GM19455 (cell line): ENCODE measurements around the gene HNRNPA1L2.
"Not testable (repeated sequence)": the region's sequence is repeated elsewhere in the genome, so short reads cannot be mapped to it uniquely, and the experiment has no call there.

ENCODE experiments used
- ATAC-seq: cut with Tn5 transposase; IDR thresholded peaks from one replicate; pipeline ENCODE4 v1.9.1; 2021; ENCODE audit not compliant: unreplicated experiment

HNRNPA1L2 gene

DNA sequence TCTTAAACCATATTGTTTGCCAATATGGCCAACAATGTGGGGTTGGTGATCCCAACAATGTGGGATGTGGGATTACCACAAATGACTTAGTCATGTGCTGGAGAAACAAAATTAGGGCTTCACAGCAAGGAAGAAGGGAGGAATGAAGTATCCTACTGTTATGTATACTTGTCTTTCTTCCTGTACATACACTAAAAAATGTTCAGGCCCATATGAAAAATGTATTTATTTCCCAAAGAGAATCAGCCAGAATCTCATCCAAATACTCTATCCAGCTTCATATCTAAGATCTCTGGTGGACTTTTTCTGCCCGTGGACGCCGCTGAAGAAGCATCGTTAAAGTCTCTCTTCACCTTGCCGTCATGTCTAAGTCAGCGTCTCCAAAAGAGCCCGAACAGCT is at the start of gene HNRNPA1L2:
Gene HNRNPA1L2, plus strand, starts transcription at position 301 of the 400 bp plus-strand sequence. Its CDS starts 62 bp downstream, at position 363.
- no peak for ATAC-seq

DNA sequence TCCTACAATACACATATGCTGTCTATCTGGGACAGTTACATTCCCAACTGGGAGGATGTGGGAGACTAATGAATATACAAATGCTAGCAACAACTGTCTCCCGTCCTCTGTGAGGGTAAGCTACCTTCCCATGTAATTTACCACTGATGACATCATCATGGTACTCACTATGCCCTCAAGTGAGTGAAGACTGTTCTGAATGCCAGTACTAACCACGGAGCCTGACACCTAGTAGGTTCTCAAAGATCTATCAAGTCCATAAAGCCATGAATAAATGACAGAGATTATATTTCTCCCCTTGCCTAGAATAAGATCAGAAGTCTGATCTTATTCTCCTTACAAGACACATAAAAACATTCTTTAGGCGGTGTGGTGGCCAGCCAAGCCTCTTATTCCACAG is 49.1 kb upstream of the HNRNPA1L2 start:
- not testable (repeated sequence) for ATAC-seq

DNA sequence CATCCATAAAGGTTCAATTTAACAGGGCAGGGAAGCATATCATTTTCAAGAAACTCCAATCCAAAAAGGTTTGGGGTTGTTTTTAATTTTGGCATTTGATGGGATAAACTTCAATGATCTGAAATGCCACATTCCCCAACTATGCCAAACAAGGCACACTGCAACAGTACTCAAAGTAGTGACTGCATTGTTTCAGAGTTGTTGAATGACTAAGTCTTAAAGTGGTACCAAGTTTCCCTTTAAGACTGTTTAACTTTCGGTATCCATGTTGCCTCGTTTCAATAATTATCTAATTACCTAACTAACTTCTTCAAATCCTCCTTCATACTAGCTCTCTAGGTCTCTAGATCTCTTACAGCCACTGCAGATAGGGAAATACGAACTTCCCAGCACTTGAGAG is 48.4 kb upstream of the HNRNPA1L2 start:
- not testable (repeated sequence) for ATAC-seq

DNA sequence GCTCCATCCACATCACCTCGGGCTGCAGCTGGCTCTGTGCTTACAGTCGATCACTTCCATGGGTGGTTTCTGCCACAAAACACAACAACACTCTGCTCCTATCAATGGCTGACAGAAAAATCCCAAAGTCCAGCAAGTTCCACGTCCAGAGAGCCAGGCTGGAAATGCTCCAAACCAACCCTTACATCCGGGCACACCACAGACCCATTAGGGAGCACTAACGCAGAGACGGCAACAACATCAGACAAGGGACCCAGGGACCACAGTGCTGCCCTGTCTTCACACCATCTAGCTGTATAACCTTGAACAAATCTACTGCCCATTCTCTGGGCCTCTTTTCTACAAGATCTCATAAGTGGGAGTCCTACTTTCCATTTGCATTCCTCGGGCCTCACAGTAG is 47.9 kb upstream of the HNRNPA1L2 start:
- not testable (repeated sequence) for ATAC-seq

DNA sequence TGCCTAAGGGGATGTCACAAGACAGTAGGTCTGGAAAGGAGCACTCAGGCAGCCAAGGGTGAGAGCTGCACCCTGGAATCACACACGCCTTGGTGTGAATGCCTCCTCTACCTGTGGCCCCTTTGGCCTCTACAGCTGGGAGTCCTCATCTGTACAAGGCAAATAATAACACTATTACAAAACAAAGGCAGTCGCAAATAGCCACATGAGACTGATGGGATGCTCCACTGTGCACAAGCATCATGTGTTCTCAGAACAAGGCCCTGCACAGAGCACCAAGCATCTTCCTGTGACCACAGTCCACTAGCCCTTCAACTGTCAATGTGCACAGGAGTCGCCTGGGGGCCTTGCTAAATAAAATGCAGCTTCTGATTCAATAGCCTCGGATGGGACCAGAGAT is 44.6 kb upstream of the HNRNPA1L2 start:
- no peak for ATAC-seq

DNA sequence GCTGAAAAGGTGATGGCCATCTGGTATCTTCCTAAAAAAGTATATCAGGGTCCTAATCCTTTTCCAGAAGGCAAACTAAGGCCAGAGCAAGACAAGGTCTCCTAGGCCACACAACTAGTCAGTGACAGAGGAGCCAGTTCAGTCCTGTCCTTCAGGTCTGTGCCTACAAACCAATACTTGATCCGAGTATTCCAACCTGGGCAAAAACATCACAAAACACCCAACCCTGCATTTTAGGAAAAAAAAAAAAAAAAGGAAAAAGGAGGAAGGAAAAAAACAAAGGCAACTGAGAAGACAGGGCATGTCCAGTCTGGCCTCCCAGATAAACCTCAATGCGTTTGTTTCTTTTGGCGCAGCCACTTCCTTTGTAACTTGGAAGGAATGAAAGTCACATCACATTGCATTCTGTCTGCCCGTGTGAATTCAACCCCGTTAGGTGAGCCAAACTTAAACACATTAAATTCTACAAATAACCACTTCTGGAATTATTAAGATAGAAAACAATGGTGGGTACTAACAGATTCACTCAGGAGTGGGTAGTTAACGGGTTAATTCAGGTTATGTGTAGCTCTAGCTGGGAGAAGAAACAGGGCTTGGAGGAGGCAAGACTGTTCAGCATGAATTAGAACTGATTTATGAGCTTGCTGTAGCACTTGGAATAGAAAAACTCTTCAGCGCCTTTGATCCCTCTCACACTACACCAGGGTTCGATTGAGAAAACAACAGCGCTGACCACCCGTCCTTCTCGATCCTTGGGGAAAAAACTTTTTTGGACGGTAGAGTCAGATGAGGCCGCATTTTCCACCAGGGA is 43.0 kb upstream of the HNRNPA1L2 start:
- peak; percentile 28 for ATAC-seq

DNA sequence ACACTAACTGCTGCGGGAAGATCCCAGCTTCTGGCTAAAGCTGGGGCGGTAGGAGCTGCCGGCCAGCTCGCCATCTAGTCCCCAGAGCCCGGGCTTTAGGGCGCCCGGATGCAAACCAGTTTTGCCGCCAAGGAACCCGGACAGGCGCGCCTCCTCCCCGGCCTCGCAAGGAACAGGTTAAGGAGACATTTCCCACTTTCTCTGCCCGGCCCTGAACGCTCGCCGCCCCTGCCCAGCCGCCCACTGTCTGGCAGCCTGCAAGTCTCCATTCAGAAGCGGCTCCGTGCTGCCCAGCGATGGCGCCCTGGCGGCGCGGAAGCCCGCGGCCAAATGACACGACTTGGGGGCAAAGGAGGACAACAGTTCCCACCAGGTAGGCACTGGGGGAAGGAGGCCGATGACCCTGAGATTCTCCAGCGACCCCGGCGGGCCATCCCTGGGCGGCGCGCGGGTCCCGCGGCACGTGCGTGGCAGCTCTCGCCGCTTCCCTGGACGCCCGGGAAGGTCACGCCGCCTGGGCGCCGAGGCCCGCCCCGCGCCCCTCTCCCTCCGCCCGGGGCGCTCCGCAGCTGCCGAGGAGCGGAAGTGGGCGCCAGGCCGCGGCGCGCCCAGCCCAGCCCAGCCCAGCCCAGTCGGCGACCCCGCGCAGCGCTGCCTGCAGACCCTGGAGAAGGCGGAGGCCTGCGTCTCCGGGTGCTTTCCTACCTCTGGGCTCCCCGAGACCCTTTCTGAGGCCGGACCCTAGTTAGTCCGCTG is 42.2 kb upstream of the HNRNPA1L2 start:
- ATAC-seq, result peak; percentile 83

DNA sequence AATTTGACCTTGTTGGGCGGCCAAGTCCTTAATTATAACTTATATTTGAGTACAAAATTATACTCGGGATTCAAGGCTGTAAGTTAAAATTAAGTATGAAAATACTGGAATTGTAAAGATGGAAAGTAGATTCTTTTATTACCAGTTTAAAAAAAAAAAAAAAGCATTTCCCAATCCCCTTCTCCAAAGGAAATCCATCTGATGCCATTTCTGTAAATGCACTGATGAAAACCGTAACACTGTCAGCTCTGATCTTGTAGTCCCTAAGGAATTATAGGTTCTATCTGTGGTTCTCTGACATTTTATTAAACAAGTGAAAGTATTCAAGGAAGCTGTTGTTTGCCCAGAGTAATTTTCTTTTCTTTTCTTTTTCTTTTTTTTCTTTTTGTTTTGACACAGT is 41.6 kb upstream of the HNRNPA1L2 start:
- ATAC-seq, result no peak

DNA sequence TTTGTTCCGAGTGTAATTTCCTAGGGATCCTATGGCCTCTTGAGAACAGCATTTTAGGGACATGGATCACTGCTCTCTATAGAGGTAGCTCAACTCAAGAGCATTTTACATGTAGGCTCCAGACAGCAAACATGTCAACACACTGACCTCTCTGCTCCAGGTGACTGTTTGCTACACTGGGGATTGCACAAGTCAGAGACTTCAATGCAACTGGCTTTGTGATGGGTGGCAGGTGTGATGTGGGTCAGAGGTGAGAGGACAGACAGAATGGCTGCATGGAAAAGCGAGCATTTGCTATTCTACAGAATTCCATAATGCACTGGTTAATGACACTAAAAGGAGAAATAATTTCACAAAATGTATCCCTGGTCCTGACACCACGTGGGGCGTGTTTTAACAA is 38.9 kb upstream of the HNRNPA1L2 start:
- ATAC-seq, result not testable (repeated sequence)

DNA sequence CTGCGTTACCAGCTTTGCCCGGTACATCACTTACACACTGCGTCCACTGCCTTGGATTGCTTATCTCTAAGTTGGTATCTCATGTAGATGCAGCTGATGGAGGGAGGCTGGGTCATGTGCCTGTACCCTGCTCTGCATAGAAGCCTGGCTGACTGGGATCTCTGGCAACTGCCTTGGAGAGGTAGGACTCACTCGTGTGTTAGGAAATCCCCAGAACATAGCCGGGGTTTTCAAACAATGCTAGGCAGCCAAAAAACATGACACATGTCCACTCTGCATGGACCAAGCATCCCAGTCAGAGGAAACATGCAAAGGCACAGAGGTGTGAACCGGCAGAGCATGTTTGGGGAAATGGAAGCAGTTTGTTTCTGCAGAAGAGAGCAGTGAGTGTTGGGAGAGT is 36.1 kb upstream of the HNRNPA1L2 start:
- not testable (repeated sequence) for ATAC-seq

DNA sequence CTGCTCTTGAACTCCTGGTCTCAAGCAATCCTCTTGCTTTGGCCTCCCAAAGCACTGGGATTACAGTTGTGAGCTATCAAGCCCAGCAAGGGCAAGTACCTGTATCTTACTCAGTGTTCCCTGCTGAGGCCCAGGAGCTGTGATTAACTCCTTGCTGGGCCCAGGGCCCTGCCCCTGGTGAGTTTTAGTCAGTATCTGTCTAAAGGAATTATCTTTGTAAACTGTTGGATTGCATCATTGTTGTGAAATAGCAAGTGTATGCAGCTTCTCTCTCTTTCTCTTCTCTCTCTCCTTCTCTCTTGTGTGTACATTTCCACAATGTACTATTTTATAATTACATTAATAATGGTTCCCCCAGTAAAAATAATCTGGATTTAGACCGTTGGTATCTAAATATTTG is 35.4 kb upstream of the HNRNPA1L2 start:
- not testable (repeated sequence) for ATAC-seq

DNA sequence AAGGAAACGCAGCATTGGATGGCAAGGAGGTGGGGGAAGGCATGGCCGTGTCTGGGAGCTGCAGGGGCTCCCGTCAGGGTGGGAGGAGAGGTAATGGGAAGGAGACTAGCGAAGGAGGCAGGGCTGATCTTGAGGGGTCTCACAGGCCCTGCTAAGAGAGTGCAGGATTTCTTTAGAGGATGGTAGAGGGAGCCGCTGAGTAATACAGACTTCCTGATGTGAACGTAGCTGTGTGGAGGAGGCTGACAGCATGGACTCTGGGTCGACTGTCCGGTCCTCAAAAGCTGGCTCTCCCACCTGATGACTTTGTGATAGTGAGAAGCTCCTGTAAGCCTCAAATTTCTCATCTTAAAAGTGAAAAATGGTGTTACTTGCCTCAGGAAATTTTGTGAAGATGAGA is 34.0 kb upstream of the HNRNPA1L2 start:
- not testable (repeated sequence) for ATAC-seq

DNA sequence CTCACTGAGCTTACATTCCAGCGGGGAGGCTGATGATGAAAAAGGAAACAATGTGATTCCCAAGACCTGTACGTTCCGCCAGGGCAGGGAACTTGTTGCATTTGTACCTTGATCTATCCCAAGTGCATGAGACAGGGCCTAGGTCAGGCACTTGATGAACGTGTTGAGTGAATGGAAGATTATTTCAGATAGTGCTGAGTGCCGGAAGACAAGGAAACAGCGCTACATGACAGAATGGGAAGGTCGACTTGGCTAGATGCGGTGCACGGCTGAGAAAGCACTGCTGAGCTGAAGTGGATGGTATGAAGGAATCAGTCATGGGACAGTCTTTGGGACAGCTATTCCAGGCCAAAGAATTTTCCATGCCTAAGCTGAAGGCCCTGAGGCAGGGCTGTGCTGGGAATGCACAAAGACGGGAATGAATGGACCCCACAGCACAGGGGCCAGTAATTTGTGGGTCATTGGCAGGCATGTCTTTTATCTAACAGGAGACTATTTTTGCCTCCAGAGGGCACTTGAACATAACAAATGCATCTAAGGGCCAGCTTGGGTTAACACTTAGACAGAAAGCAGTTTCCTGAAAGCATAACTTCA is 33.1 kb upstream of the HNRNPA1L2 start:
- peak; percentile 65 for ATAC-seq

DNA sequence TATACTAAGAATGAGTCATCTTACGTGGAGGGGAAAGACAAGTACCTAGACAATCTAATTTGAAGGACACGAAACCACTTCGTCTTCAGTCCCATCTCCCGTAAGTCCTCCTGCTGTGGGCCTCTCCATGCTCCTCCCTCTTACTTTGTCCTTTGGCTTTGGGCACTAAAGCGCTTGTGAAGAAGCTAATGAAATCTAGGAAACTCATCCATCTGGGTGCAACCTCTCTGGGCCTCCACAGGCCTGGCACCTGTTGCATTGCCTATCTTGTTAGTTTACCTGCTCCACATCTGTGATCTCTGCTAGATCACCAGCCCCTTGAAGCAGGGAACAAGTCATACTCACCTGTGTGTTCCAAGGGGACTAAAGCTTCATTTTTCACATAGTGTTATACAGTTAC is 32.1 kb upstream of the HNRNPA1L2 start:
- not testable (repeated sequence) for ATAC-seq

DNA sequence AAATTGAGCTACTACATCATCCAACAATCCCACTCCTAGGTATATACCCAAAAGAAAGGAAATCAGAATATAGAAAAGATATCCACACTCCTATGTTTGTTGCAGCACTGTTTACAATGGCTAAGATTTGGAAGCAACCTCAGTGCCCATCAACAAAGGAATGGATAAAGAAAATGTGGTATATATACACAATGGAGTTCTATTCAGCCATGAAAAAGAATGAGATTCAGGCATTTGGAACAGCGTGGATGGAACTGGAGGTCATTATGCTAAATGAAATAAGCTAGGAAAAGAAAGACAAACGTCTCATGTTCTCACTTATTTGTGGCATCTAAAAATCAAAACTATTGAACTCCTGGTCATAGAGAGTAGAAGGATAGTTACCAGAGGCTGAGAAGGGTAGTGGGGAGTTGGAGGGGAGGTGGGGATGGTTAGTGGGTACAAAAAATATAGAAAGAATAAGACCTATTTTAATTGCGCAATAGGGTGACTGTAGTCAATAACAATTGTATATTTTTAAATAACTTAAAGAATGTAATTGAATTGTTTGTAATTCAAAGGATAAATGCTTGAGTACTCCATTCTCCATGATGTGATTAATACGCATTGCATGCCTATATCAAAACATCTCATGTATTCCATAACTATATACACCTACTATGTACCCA is 27.0 kb upstream of the HNRNPA1L2 start:
- ATAC-seq, result no peak

DNA sequence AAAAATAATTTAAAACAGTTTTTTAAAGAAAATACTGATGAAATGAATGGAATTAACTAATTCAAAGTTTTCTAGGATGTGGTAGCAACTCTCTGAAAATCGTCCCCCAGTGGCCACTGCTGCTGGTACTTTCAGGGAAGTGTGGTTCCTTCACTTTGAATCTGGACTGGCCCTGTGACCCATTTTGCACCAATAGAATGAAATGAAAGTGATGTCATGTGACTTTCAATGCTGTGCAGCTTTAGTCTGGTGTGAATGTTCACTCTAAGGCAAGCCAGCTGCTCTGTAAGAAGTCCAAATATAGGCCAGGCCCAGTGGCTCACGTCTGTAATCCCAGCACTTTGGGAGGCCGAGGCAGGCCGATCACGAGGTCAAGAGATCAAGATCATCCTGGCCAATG is 26.4 kb upstream of the HNRNPA1L2 start:
- ATAC-seq, result no peak

DNA sequence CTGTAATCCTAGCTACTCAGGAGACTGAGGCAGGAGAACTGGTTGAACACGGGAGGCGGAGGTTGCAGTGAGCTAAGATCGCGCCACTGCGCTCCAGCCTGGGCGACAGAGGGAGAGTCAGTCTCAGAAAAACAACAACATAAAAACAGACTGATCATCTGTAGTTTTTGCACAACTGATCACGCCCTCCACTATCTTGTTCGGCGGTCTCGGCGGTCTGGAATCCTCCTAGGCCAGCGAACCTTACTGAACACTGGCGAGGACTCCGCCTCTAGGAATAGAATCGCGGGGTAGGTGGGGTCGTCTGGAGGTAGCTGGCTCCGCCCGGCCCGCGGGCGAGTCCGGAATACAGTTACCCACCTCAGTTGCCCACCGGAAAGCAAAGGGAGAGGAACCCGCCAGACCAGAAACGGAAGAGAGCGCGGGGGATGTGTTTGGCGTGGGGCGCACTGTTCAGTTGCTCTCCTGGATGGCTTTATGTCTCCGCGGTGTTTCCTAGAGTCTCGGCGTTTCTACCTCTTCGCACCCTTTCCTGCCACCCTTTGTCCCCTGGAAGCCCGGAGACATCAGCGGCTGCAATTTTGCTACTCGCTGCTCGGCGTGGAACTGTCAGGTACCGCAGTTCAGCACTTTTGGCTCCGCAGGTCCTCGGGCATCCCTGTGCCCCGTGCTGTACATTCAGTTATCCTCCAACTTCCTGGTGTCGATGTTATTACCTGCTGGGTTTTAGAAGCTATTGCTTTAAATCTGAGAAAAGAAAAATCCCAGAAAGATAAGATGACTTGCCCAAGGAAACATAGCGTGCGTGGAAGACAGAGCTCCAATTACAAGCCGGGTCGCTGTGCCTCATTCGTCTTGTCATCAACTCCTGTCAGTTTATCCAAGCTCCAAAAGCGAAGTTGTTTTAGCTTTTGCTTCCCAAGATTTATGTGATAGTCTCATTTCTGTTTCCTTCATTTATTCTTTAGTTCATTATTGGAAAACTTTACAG is 24.9 kb upstream of the HNRNPA1L2 start:
- peak; percentile 98 for ATAC-seq

DNA sequence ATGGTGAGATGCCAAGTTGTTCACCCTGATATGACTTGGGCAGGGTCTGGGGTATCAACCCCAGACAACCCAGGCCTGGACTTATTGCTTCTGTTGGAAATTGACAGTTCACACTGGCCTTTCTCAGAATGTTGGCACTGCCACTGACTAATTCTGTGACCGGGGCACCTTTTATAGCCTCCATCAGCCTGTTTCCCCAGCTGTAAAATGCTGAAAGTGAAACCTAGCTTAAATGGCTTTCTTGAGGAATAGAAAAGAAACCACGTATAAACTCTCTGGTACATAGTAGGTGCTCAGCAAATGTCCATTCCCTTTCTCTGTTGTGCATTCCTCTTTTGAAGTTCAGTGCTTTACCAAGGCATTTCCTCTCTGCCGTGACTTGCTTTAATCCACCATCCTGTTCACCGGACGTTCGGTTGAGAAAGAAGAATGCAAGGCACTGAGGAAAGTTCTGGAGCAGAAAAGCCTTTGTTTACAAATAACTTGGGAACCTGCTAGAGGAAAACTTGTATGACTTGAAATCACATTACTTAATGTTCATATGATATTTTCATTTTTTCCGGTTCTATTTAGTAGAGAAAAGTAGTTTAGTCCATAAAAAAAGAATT is 11.0 kb upstream of the HNRNPA1L2 start:
- ATAC-seq, result not testable (repeated sequence)

DNA sequence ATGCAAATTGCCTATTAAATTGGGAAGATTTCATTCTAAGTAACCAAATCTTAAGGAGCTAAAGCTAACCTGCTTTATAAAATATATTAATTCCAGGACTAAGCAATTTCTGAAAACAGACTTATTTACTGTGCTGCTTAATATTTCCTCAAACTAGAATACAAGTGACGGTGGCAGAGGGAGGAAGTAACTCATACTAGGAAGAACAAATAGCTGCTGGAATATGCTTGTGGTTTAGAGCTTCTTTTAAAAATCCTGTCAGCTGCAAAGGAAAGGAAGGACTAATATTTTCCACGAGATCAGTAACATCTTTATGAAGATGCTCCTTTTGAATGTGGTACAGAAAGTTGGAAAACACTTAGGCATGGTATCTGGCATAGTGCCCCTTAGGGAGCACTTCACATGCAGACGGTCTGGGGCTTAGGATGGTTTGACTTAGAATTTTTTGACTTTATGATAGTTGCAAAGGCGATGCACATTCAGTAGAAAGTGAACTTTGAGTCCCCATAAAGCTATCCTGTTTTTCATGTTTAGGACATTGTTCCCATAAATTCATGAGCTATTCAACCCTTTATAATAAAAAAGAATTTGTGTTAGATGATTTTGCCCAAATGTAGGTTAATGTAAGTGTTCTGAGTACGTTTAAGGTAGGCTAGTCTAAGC is 3.4 kb upstream of the HNRNPA1L2 start:
- no peak for ATAC-seq
